Raji (cell line): ENCODE data around the gene GRM3.

Source experiments
- POLR2A ChIP-seq: IDR thresholded peaks from 2 replicates; pipeline ENCODE4 v1.6.1; 2011; ENCODE audit warnings: low read depth, low read length, control low read depth; ENCODE audit not compliant: insufficient read depth

GRM3 gene

GRCh38 chr7:86749741-86750665 lies 106.3 kb downstream of the GRM3 start:
- TF ChIP-seq POLR2A = no peak

- no peak for TF ChIP-seq POLR2A
These were observed 116.5 kb downstream of the GRM3 start for GRCh38 chr7:86760236-86760635.

- no peak for TF ChIP-seq POLR2A
These were observed 118.4 kb downstream of the GRM3 start for GRCh38 chr7:86762129-86762528.

- no peak for TF ChIP-seq POLR2A
These were observed 122.2 kb downstream of the GRM3 start for GRCh38 chr7:86765931-86766330.

GRCh38 chr7:86768394-86768793 lies 124.7 kb downstream of the GRM3 start:
- TF ChIP-seq POLR2A = no peak

- TF ChIP-seq POLR2A = no peak
These were observed 125.5 kb downstream of the GRM3 start for GRCh38 chr7:86768967-86769760.

- no peak for TF ChIP-seq POLR2A
These were observed 129.6 kb downstream of the GRM3 start for GRCh38 chr7:86773309-86773708.

- TF ChIP-seq POLR2A = no peak
These were observed 131.5 kb downstream of the GRM3 start for GRCh38 chr7:86775203-86775602.

- TF ChIP-seq POLR2A = no peak
These were observed 132.4 kb downstream of the GRM3 start for GRCh38 chr7:86776136-86776535.

- TF ChIP-seq POLR2A = no peak
These were observed 134.6 kb downstream of the GRM3 start for GRCh38 chr7:86778271-86778670.

- no peak for TF ChIP-seq POLR2A
These were observed 141.1 kb downstream of the GRM3 start for GRCh38 chr7:86784765-86785164.

GRCh38 chr7:86785641-86786040 lies 141.9 kb downstream of the GRM3 start:
- no peak for TF ChIP-seq POLR2A

GRCh38 chr7:86786376-86786775 lies 142.7 kb downstream of the GRM3 start:
- TF ChIP-seq POLR2A = no peak

- no peak for TF ChIP-seq POLR2A
These were observed 145.2 kb downstream of the GRM3 start for GRCh38 chr7:86788948-86789347.

- TF ChIP-seq POLR2A = no peak
These were observed 146.7 kb downstream of the GRM3 start for GRCh38 chr7:86790383-86790782.

- no peak for TF ChIP-seq POLR2A
These were observed 148.6 kb downstream of the GRM3 start for GRCh38 chr7:86792260-86792659.
